CD8-positive, alpha-beta memory T cell (primary cell): ENCODE results near the gene SALL2. TPM values are rescaled to one million over a fixed set of nuclear protein-coding genes. Genes with fewer than 3 reads are reported as not detected.
A peak's percentile ranks its signal among the peaks of the same experiment; 100 is the strongest.

Experiments
- CTCF ChIA-PET: fragments of 350-600 bp; sonication (Branson Sonifier 250); formaldehyde crosslinking; loops from one replicate; lab custom pipeline; 2021; ENCODE audit warnings: antibody characterized with exemption; lab: Charles Lee
- POLR2A ChIA-PET: fragments of 350-600 bp; sonication (Branson Sonifier 250); formaldehyde crosslinking; loops from one replicate; lab custom pipeline; 2021; ENCODE audit warnings: antibody characterized with exemption; lab: Charles Lee
- DNase-seq, 5 donors: peaks; one replicate each; pipeline versions ENCODE4 v3.0.0 to v3.0.0-alpha.2; 2020 to 2022; ENCODE audit warnings: mixed read lengths in 1 of 5
- H3K27ac ChIP-seq: one replicate; pipeline ENCODE4 v1.7.0; 2013; ENCODE audit warnings: low read depth, mild to moderate bottlenecking, low read length, moderate library complexity
- H3K27me3 ChIP-seq: 2 replicates; pipeline ENCODE4 v1.7.0; 2013; ENCODE audit warnings: low read length, mild to moderate bottlenecking; ENCODE audit not compliant: insufficient read depth, poor library complexity, severe bottlenecking
- H3K36me3 ChIP-seq: 2 replicates; pipeline ENCODE4 v1.7.0; 2013; ENCODE audit warnings: mild to moderate bottlenecking, low read length, moderate library complexity; ENCODE audit not compliant: insufficient read depth
- H3K4me1 ChIP-seq: 2 replicates; pipeline ENCODE4 v1.7.0; 2013; ENCODE audit warnings: mild to moderate bottlenecking, low read length, moderate library complexity; ENCODE audit not compliant: insufficient read depth
- H3K4me3 ChIP-seq: 2 replicates; pipeline ENCODE4 v1.7.0; 2013; ENCODE audit warnings: mild to moderate bottlenecking, low read length
- H3K9me3 ChIP-seq: 2 replicates; pipeline ENCODE4 v1.7.0; 2013; ENCODE audit warnings: mild to moderate bottlenecking, low read length
- H3K27ac Mint-ChIP-seq, 8 donors: one replicate each; pipeline ENCODE4 v1.8.0; 2020 to 2021; ENCODE audit warnings: mixed read lengths in 8 of 8, mild to moderate bottlenecking in 6 of 8, inconsistent platforms in 3 of 8, moderate library complexity in 3 of 8
- H3K27me3 Mint-ChIP-seq, 2 donors: one replicate each; pipeline ENCODE4 v1.8.0; 2020 to 2021; ENCODE audit warnings: mixed read lengths in 2 of 2, mild to moderate bottlenecking in 1 of 2, moderate library complexity in 1 of 2
- H3K36me3 Mint-ChIP-seq, 3 donors: one replicate each; pipeline ENCODE4 v1.8.0; 2020 to 2021; ENCODE audit warnings: mixed read lengths in 3 of 3, inconsistent platforms in 1 of 3, mild to moderate bottlenecking in 1 of 3
- H3K4me1 Mint-ChIP-seq, 3 donors: one replicate each; pipeline ENCODE4 v1.8.0; 2020 to 2021; ENCODE audit warnings: mixed read lengths in 3 of 3, inconsistent platforms in 1 of 3, mild to moderate bottlenecking in 1 of 3
- H3K4me3 Mint-ChIP-seq, 7 donors: one replicate each; pipeline ENCODE4 v1.8.0; 2020 to 2021; ENCODE audit warnings: mixed read lengths in 7 of 7, mild to moderate bottlenecking in 6 of 7, moderate library complexity in 4 of 7, inconsistent platforms in 2 of 7
- H3K9me3 Mint-ChIP-seq, 5 donors: one replicate each; pipeline ENCODE4 v1.8.0; 2020 to 2022; ENCODE audit warnings: mixed read lengths in 5 of 5, mild to moderate bottlenecking in 3 of 5, moderate library complexity in 2 of 5, inconsistent platforms in 1 of 5
- polyA plus RNA-seq: library from polyadenylated mRNA; unstranded; fragments of 300-500 nt; fragmentation: Illumina TruSeq; gene quantifications from one replicate; pipeline ENCODE4 v1.2.3, GENCODE V29; 2021
- total RNA-seq, 2 experiments: library from RNA; stranded (reverse); gene quantifications; one replicate each; pipeline ENCODE4 v1.2.3, GENCODE V29; 2021

Gene SALL2
- total and polyA plus RNA-seq, 3 experiments from 2014 or later, result 1.4 to 2.6 (median 2.0) TPM

DNA sequence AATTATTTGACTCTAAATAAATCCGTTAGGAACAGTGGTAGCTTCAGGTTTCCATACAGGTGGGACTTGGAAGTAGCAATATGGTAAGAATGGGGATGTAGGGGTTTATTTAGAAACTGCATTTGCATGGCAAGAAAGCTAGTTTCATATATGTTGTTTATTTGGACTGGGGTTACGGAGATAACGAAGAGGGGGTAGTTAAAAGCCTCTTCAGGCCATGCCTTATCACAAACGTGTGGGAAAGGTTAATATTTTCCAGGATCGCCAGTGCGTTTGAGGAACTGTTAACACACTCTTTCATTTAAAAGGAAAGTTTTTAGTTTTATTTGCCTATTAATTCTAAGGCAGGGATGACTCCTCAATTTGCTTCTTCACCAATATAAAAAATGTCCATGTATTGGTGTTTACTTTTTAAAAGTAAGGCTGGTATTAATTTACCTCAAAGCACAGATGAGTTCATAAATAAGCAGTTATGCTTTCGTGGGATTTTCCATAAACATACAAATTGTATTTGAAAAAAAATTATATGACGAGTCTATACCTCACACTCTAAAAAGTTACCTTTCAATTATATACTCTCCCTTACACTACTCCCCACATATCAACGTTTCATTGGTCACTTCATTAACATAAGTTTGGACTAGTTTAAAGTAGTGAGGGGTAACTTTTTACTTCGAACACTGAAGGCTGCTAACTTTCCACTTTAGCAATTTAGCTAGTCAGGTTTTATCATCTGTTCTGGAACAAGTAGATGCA, 50.2 kb downstream of the SALL2 start:
- Histone ChIP-seq H3K27ac (peak overlapping the region; percentile 94), H3K27me3 (no peaks in the 10 kb centered on the region), H3K9me3 (no peaks in the 10 kb centered on the region), H3K4me3 (peak overlapping the region; percentile 98), H3K36me3 (peaks cover 5% of the 10 kb centered on the region), H3K4me1 (peaks cover 25% of the 10 kb centered on the region)
- DNase-seq, result no peak
- Mint-ChIP-seq H3K4me3 (peak overlapping the region; percentile 95 to 100 (median 98)), H3K9me3 (no peaks in the 10 kb centered on the region), H3K36me3 (peaks cover 2 to 58% (median 8%) of the 10 kb centered on the region in 3 donors), H3K27ac (peak overlapping the region; percentile 90 to 100 (median 100)), H3K4me1 (peaks cover 27 to 65% (median 57%) of the 10 kb centered on the region in 3 donors), H3K27me3 (no peaks in the 10 kb centered on the region)
- ChIA-PET CTCF (interaction anchor here (0.9 to 3.4 kb wide), 8 partner anchors 12 to 53 kb away, joined by 3 to 22 read pairs (median 6); partner anchors contain the start of genes CHD8 and METTL3), POLR2A (interaction anchor here (2.1 to 2.2 kb wide), 4 partner anchors 12 to 39 kb away, joined by 6 to 28 read pairs (median 10); partner anchors contain the start of genes CHD8 and METTL3)

Other genes with a start within 250 kb of the SALL2 start
- gene RPGRIP1, start 246.3 kb downstream of the SALL2 start, total RNA-seq, result not detected
- not detected for gene RPGRIP1, start 246.3 kb downstream of the SALL2 start, polyA plus RNA-seq
- gene SUPT16H, start 142.3 kb downstream of the SALL2 start, total RNA-seq, result 100 to 1,000 TPM; 199 to 208 TPM
- 84.5 TPM for gene SUPT16H, start 142.3 kb downstream of the SALL2 start, polyA plus RNA-seq
- 10 to 100 TPM; 90.0 to 96.1 TPM for gene CHD8, start 70.2 kb downstream of the SALL2 start, total RNA-seq
- 33.6 TPM for gene CHD8, start 70.2 kb downstream of the SALL2 start, polyA plus RNA-seq
- 10 to 100 TPM; 25.5 to 25.7 TPM for gene RAB2B, start 49.4 kb downstream of the SALL2 start, total RNA-seq
- gene RAB2B, start 49.4 kb downstream of the SALL2 start, polyA plus RNA-seq, result 14.4 TPM
- gene TOX4, start 49.2 kb downstream of the SALL2 start, total RNA-seq, result 10 to 100 TPM; 82.7 to 83.0 TPM
- gene TOX4, start 49.2 kb downstream of the SALL2 start, polyA plus RNA-seq, result 93.3 TPM
- 10 to 100 TPM; 54.1 to 58.9 TPM for gene METTL3, start 15.0 kb downstream of the SALL2 start, total RNA-seq
- gene METTL3, start 15.0 kb downstream of the SALL2 start, polyA plus RNA-seq, result 27.4 TPM
- not detected for gene OR10G3, start 53.7 kb upstream of the SALL2 start, total RNA-seq
- gene OR10G3, start 53.7 kb upstream of the SALL2 start, polyA plus RNA-seq, result not detected
- not detected for gene OR10G2, start 108.6 kb upstream of the SALL2 start, total RNA-seq
- 0.20 TPM for gene OR10G2, start 108.6 kb upstream of the SALL2 start, polyA plus RNA-seq
- gene OR4E2, start 127.5 kb upstream of the SALL2 start, total RNA-seq, result not detected
- gene OR4E2, start 127.5 kb upstream of the SALL2 start, polyA plus RNA-seq, result not detected
- not detected for gene OR4E1, start 147.5 kb upstream of the SALL2 start, total RNA-seq
- gene OR4E1, start 147.5 kb upstream of the SALL2 start, polyA plus RNA-seq, result not detected